Neural cell (in vitro differentiated cells): ENCODE data around the gene AS3MT. TPM values are rescaled to one million over a fixed set of nuclear protein-coding genes. Genes with fewer than 3 reads are reported as not detected.
"Not testable (repeated sequence)": the region's sequence is repeated elsewhere in the genome, so short reads cannot be mapped to it uniquely, and the experiment has no call there.

ENCODE experiments used
- H2AFZ ChIP-seq: fragments of 200-600, 300-800 bp; sonication (generic), shearing (Covaris generic); 2 replicates; pipeline ENCODE4 v1.6.0; 2014; ENCODE audit warnings: low read depth, mild to moderate bottlenecking, antibody characterized with exemption, low read length, moderate library complexity
- H3F3A ChIP-seq: fragments of 200-600 bp; shearing (Covaris generic); 2 replicates; pipeline ENCODE4 v1.6.1; 2016; ENCODE audit warnings: mild to moderate bottlenecking, moderate library complexity, mixed read lengths, antibody characterized with exemption, low read length; ENCODE audit not compliant: insufficient read depth, poor library complexity, severe bottlenecking
- H3K27ac ChIP-seq: fragments of 200-600, 300-800 bp; sonication (generic), shearing (Covaris generic); 2 replicates; pipeline ENCODE4 v1.5.1; 2014; ENCODE audit warnings: mild to moderate bottlenecking, low read length, moderate library complexity
- H3K27me3 ChIP-seq: fragments of 300-800, 200-600 bp; sonication (generic), shearing (Covaris generic); 2 replicates; pipeline ENCODE4 v1.6.0; 2014; ENCODE audit warnings: mild to moderate bottlenecking, low read depth, low read length, moderate library complexity; ENCODE audit not compliant: insufficient read depth
- H3K36me3 ChIP-seq: fragments of 300-800, 200-600 bp; sonication (generic), shearing (Covaris generic); 2 replicates; pipeline ENCODE4 v1.5.1; 2014; ENCODE audit warnings: mild to moderate bottlenecking, antibody characterized with exemption, low read length, moderate library complexity; ENCODE audit not compliant: insufficient read depth
- H3K4me2 ChIP-seq: fragments of 300-800, 200-600 bp; sonication (generic), shearing (Covaris generic); 2 replicates; pipeline ENCODE4 v1.6.0; 2014; ENCODE audit warnings: mild to moderate bottlenecking, low read length
- H3K4me3 ChIP-seq: fragments of 300-800, 200-600 bp; sonication (generic), shearing (Covaris generic); 2 replicates; pipeline ENCODE4 v1.5.1; 2014; ENCODE audit warnings: mild to moderate bottlenecking, low read length, moderate library complexity
- H3K79me2 ChIP-seq: fragments of 200-600 bp; shearing (Covaris generic); replicated peaks from 2 replicates; pipeline ENCODE4 v1.6.0; 2014; ENCODE audit warnings: mild to moderate bottlenecking, low read length, moderate library complexity; ENCODE audit not compliant: insufficient read depth
- H3K9ac ChIP-seq: fragments of 300-800, 200-600 bp; sonication (generic), shearing (Covaris generic); 2 replicates; pipeline ENCODE4 v1.6.1; 2016; ENCODE audit warnings: mild to moderate bottlenecking, low read length, mixed read lengths
- H3K9me2 ChIP-seq: fragments of 200-600 bp; shearing (Covaris generic); 2 replicates; pipeline ENCODE4 v1.6.1; 2016; ENCODE audit warnings: mild to moderate bottlenecking, low read length, mixed read lengths; ENCODE audit not compliant: insufficient read depth
- H3K9me3 ChIP-seq: fragments of 200-600, 300-800 bp; sonication (generic), shearing (Covaris generic); 2 replicates; pipeline ENCODE4 v1.6.1; 2016; ENCODE audit warnings: mild to moderate bottlenecking, mixed run types, low read length, moderate library complexity, mixed read lengths
- H4K20me1 ChIP-seq: fragments of 200-600 bp; shearing (Covaris generic); 2 replicates; pipeline ENCODE4 v1.6.1; 2016; ENCODE audit warnings: mild to moderate bottlenecking, mixed run types; ENCODE audit not compliant: insufficient read depth
- EP300 ChIP-seq: fragments of 450-650 bp; conservative IDR thresholded peaks from 2 replicates; pipeline ENCODE4 v1.6.1; 2014; ENCODE audit warnings: antibody characterized with exemption, mild to moderate bottlenecking, moderate library complexity; ENCODE audit not compliant: poor library complexity, severe bottlenecking
- EZH2 ChIP-seq: fragments of 200-600, 300-800 bp; shearing (Covaris generic), sonication (generic); IDR thresholded peaks from 2 replicates; pipeline ENCODE4 v1.6.1; 2014; ENCODE audit warnings: antibody characterized with exemption, low read length, borderline replicate concordance, mild to moderate bottlenecking; ENCODE audit not compliant: insufficient read depth, poor library complexity, severe bottlenecking
- MXI1 ChIP-seq: fragments of 450-650 bp; conservative IDR thresholded peaks from 2 replicates; pipeline ENCODE4 v1.6.1; 2014; ENCODE audit warnings: antibody characterized with exemption, mild to moderate bottlenecking; ENCODE audit not compliant: poor library complexity, severe bottlenecking
- POLR2AphosphoS5 ChIP-seq: IDR thresholded peaks from 2 replicates; pipeline ENCODE4 v1.6.1; 2012
- RAD21 ChIP-seq: fragments of 450-650 bp; conservative IDR thresholded peaks from 2 replicates; pipeline ENCODE4 v1.6.1; 2014; ENCODE audit warnings: antibody characterized with exemption, mild to moderate bottlenecking, moderate library complexity
- SMC3 ChIP-seq: fragments of 450-650 bp; conservative IDR thresholded peaks from 2 replicates; pipeline ENCODE4 v1.6.1; 2014; ENCODE audit warnings: antibody characterized with exemption, mild to moderate bottlenecking, moderate library complexity; ENCODE audit not compliant: poor library complexity
- TAF1 ChIP-seq: IDR thresholded peaks from 2 replicates; pipeline ENCODE4 v1.6.1; 2012; ENCODE audit warnings: low read depth
- polyA plus RNA-seq: library from polyadenylated mRNA; depleted of rRNA; stranded (reverse); fragments of >200 nt; gene quantifications from 2 replicates; pipeline ENCODE4 v1.2.3, GENCODE V29; 2014
- TF ChIP-seq, protein P1 (sequence below): fragments of 450-650 bp; IDR thresholded peaks from 2 replicates; pipeline ENCODE4 v1.5.1; 2014; ENCODE audit warnings: antibody characterized with exemption, mild to moderate bottlenecking, moderate library complexity; ENCODE audit not compliant: poor library complexity, severe bottlenecking
- TF ChIP-seq, protein P2 (sequence below): IDR thresholded peaks from 2 replicates; pipeline ENCODE4 v1.6.1; 2012; ENCODE audit warnings: borderline replicate concordance

Gene AS3MT
- polyA plus RNA-seq, 1 donor from 2014 or later = 17.6 TPM

DNA sequence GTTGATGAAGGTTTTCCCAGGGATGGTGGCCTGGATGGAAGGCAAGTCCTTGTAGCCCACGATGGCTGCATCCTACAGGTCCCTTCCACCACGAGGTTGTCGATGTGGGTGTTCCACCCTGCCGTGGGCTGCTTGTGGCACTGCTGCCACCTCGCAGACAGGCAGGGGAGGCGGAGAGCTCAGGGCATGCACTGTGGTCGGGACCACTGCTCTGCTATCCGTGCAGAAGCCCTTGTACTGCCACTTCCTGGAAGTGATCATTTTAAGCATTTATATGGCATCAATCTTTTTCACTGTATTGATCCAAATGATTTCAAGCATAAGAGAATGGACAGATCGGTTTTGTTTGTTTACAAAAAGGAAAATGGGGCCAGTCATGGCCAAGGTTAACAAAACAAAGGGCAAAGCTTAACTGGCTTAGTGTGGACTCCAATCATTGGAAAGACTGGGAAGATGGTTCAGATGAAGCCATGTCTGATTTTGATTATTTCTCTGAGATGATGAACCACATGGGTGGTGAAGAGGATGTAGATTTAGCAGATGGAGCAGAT lies 23.8 kb upstream of the AS3MT start:
- H3K27me3 ChIP-seq = no peaks in the 10 kb centered on the region
- H3K4me2 ChIP-seq = no peak overlapping the region
- no peak overlapping the region for H2AFZ ChIP-seq
- no peak overlapping the region for H3K4me3 ChIP-seq
- no peaks in the 10 kb centered on the region for H4K20me1 ChIP-seq
- no peaks in the 10 kb centered on the region for H3F3A ChIP-seq
- H3K9me2 ChIP-seq = no peaks in the 10 kb centered on the region
- H3K79me2 ChIP-seq = no peaks in the 10 kb centered on the region
- TF ChIP-seq MXI1 (no peak), EZH2 (no peak), RAD21 (no peak), EP300 (no peak), SMC3 (no peak), TAF1 (no peak)
- TF ChIP-seq, protein P1, sequence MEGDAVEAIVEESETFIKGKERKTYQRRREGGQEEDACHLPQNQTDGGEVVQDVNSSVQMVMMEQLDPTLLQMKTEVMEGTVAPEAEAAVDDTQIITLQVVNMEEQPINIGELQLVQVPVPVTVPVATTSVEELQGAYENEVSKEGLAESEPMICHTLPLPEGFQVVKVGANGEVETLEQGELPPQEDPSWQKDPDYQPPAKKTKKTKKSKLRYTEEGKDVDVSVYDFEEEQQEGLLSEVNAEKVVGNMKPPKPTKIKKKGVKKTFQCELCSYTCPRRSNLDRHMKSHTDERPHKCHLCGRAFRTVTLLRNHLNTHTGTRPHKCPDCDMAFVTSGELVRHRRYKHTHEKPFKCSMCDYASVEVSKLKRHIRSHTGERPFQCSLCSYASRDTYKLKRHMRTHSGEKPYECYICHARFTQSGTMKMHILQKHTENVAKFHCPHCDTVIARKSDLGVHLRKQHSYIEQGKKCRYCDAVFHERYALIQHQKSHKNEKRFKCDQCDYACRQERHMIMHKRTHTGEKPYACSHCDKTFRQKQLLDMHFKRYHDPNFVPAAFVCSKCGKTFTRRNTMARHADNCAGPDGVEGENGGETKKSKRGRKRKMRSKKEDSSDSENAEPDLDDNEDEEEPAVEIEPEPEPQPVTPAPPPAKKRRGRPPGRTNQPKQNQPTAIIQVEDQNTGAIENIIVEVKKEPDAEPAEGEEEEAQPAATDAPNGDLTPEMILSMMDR = no peak
- TF ChIP-seq, protein P2, sequence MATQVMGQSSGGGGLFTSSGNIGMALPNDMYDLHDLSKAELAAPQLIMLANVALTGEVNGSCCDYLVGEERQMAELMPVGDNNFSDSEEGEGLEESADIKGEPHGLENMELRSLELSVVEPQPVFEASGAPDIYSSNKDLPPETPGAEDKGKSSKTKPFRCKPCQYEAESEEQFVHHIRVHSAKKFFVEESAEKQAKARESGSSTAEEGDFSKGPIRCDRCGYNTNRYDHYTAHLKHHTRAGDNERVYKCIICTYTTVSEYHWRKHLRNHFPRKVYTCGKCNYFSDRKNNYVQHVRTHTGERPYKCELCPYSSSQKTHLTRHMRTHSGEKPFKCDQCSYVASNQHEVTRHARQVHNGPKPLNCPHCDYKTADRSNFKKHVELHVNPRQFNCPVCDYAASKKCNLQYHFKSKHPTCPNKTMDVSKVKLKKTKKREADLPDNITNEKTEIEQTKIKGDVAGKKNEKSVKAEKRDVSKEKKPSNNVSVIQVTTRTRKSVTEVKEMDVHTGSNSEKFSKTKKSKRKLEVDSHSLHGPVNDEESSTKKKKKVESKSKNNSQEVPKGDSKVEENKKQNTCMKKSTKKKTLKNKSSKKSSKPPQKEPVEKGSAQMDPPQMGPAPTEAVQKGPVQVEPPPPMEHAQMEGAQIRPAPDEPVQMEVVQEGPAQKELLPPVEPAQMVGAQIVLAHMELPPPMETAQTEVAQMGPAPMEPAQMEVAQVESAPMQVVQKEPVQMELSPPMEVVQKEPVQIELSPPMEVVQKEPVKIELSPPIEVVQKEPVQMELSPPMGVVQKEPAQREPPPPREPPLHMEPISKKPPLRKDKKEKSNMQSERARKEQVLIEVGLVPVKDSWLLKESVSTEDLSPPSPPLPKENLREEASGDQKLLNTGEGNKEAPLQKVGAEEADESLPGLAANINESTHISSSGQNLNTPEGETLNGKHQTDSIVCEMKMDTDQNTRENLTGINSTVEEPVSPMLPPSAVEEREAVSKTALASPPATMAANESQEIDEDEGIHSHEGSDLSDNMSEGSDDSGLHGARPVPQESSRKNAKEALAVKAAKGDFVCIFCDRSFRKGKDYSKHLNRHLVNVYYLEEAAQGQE = no peak
- no peaks in the 10 kb centered on the region for H3K36me3 ChIP-seq
- H3K27ac ChIP-seq = no peak overlapping the region
- no peaks in the 10 kb centered on the region for H3K9me3 ChIP-seq
- H3K9ac ChIP-seq = no peak overlapping the region

DNA sequence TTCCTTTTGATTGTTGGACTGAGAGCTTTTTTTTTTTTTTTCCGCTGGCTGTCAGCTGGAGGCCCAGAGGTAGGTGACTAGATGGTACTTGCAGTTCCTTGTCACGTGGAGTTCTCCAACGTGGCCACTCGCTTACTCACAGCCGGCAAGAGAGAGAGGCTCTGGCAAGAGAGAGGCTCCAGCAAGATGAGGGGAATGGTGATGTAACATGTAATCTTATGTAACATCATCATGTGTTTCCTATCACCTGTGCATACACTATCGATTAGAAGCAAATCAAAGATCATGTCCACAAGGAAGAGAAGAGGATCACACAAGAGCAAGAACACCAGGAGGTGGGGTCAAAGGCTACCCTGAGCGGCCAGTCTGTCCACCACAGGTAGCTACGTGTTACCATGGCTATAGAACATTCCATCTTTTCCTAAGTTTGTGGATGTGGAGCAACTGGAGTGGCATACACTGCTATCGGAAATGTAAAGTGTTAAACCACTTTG lies 19.2 kb upstream of the AS3MT start:
- TF ChIP-seq, protein P1 = no peak
- TF ChIP-seq EZH2 (no peak), EP300 (no peak), MXI1 (no peak), SMC3 (no peak), POLR2AphosphoS5 (no peak), TAF1 (no peak), RAD21 (no peak)
- TF ChIP-seq, protein P2 = no peak
- H3K9me2 ChIP-seq = no peaks in the 10 kb centered on the region
- H3K27me3 ChIP-seq = no peaks in the 10 kb centered on the region
- no peaks in the 10 kb centered on the region for H3F3A ChIP-seq
- H3K9ac ChIP-seq = no peak overlapping the region
- H2AFZ ChIP-seq = no peak overlapping the region
- no peaks in the 10 kb centered on the region for H3K79me2 ChIP-seq
- no peak overlapping the region for H3K4me3 ChIP-seq
- H3K9me3 ChIP-seq = no peaks in the 10 kb centered on the region
- H3K4me2 ChIP-seq = no peak overlapping the region
- H3K27ac ChIP-seq = no peak overlapping the region
- H4K20me1 ChIP-seq = no peaks in the 10 kb centered on the region
- no peaks in the 10 kb centered on the region for H3K36me3 ChIP-seq

DNA sequence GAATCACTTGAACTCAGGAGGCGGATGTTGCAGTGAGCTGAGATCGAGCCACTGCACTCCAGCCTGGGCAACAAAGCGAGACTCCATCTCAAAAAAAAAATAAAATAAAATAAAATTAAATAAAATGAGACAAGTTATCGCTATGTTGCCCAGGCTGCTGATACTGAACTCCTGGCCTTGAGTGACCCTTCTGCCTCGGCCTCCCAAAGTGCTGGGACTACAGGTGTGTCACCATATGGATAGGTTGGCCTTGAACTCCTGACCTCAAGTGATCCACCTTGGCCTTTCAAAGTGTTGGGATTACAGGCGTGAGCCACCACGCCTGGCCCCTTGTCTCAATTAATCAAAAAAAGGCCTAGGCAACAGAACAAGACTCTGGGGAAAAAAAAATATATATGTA lies 16.0 kb upstream of the AS3MT start:
- H3K9me3 ChIP-seq, H3K9me2 ChIP-seq, H3K4me3 ChIP-seq, H3K27ac ChIP-seq, H3K9ac ChIP-seq, H4K20me1 ChIP-seq, H3F3A ChIP-seq, H3K36me3 ChIP-seq, H3K4me2 ChIP-seq, H3K79me2 ChIP-seq, H3K27me3 ChIP-seq, H2AFZ ChIP-seq: not testable (repeated sequence)
